Measurements from ENCODE around the gene ZNF124. TPM values are rescaled to one million over a fixed set of nuclear protein-coding genes. Genes with fewer than 3 reads are reported as not detected.
"Not testable (repeated sequence)": the region's sequence is repeated elsewhere in the genome, so short reads cannot be mapped to it uniquely, and the experiment has no call there.

Gene ZNF124
- polyA plus RNA-seq, result 1 to 10 TPM; 2.3 to 5.7 (median 2.7) TPM

GRCh38 chr1:247171875-247172563 lies at the start of gene ZNF124:
TSS of gene ZNF124 (minus strand) at chr1:247172020. CDS start at chr1:247171877, 143 bp downstream.
- Mint-ChIP-seq H3K4me1 (peaks cover 26 to 41% of the 10 kb centered on the region in 2 donors), H3K27ac (peak within 1 kb of the TSS in 3 of 6 donors; percentile 2 to 64 (median 57)), H3K4me3 (peak within 1 kb of the TSS in 4 of 5 donors; percentile 18 to 57 (median 26))
- not testable (repeated sequence) for H3K27me3 Mint-ChIP-seq (ENCODE audit: low read depth in 3 of 3); H3K36me3 Mint-ChIP-seq; H3K9me3 Mint-ChIP-seq
- peak in 2 of 3 donors; percentile 24 to 25 for DNase-seq

DNA sequence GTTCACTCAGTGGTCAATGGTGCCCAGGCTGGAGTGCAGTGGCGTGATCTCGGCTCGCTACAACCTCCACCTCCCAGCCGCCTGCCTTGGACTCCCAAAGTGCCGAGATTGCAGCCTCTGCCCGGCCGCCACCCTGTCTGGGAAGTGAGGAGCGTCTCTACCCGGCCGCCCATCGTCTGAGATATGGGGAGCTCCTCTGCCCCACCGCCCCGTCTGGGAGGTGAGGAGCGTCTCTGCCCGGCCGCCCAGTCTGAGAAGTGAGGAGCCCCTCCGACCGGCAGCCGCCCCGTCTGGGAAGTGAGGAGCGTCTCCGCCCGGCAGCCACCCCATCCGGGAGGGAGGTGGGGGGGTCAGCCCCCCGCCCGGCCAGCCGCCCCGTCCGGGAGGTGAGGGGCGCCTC lies 48.5 kb upstream of the ZNF124 start:
- Mint-ChIP-seq H3K9me3 (peaks cover 5 to 13% (median 9%) of the 10 kb centered on the region in 6 donors), H3K27me3 (ENCODE audit: low read depth in 3 of 3) (peaks cover 12 to 17% (median 14%) of the 10 kb centered on the region in 3 donors), H3K36me3 (peaks cover 0 to 23% (median 3%) of the 10 kb centered on the region in 3 donors)
- not testable (repeated sequence) for H3K4me3 Mint-ChIP-seq, DNase-seq, H3K4me1 Mint-ChIP-seq, H3K27ac Mint-ChIP-seq

GRCh38 chr1:247218121-247218651 lies 46.4 kb upstream of the ZNF124 start:
- H3K27ac Mint-ChIP-seq, result no peak overlapping the region
- DNase-seq, result no peak
- H3K4me3 Mint-ChIP-seq, result no peak overlapping the region
- H3K27me3 Mint-ChIP-seq (ENCODE audit: low read depth in 3 of 3), result peaks cover 6 to 12% (median 10%) of the 10 kb centered on the region in 3 donors
- no peaks in the 10 kb centered on the region for H3K9me3 Mint-ChIP-seq
- H3K36me3 Mint-ChIP-seq, result peaks cover 0 to 8% (median 3%) of the 10 kb centered on the region in 3 donors
- H3K4me1 Mint-ChIP-seq, result no peaks in the 10 kb centered on the region

DNA sequence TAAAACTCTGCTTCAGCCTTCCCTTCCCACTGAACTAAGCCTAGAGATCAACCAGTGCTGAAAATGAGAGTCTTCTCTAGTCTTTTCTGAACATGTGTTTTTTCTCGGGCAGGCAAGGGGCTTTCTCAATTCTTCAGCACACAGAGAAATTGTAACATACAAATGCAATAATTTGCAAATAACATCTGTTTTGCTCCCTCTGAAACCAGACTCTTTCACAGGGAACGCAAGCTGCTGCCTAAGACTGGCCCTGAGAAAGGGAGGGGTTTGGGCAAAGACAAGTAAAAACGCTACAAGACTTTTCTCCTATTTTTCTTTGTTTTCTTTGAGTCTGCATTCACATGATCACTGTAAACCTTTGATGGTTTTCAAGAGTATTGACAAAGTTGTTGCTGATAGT lies 44.4 kb upstream of the ZNF124 start:
- H3K36me3 Mint-ChIP-seq, result peaks cover 0 to 3% (median under 1%) of the 10 kb centered on the region in 3 donors
- H3K4me3 Mint-ChIP-seq, result no peak overlapping the region
- H3K9me3 Mint-ChIP-seq, result no peaks in the 10 kb centered on the region
- H3K4me1 Mint-ChIP-seq, result peaks cover 5 to 10% of the 10 kb centered on the region in 2 donors
- peaks cover 4 to 6% (median 5%) of the 10 kb centered on the region in 3 donors for H3K27me3 Mint-ChIP-seq (ENCODE audit: low read depth in 3 of 3)
- no peak overlapping the region for H3K27ac Mint-ChIP-seq
- no peak for DNase-seq

DNA sequence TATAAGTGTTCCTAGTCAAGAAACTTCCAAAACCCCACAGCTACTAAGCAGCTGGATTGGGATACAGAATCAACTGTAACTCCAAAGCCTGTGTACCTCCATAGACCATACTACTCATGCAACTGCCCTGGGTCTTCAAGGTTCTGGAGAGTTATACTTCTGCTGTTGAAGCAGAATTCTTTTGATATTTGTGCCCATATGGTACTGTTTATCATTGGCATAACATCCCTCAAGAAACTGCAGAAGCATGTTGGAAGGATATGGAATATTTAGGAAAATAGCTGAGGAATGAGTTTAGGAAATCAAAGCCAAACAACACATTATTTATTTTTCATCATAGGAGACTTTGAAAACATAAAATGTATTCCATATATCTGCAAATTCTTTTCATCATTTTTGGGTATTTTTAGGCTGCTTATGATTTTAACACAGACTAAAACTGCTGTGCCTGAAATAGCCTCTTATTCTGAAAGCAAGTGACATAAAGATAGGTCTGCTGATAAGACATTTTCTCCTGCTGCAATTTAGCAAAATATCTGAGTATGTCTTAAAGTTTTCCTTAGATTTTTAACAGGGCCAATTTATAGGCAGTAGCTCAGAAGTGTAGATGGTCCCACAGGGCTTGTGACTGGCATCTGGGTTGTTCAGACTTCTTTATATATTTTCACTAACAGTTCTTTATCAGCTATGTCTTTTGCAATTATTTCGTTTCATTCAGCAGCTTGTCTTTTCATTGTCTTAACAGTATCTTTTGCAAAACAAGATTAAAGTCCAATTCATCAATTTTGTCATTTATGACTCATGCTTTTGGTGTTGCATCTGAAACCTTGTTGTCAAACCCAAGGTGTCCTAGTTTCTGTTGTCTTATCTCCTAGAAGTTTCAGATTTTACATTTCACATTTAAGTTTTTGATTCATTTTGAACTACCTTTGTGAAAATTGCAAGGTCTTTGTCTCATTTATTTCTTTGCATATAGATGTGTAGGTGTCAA lies 41.1 kb upstream of the ZNF124 start:
- H3K4me3 Mint-ChIP-seq, result no peak overlapping the region
- H3K27ac Mint-ChIP-seq, result peak overlapping the region in 2 of 6 donors; percentile 31 to 80
- no peaks in the 10 kb centered on the region for H3K9me3 Mint-ChIP-seq
- H3K4me1 Mint-ChIP-seq, result peaks cover 31 to 43% of the 10 kb centered on the region in 2 donors
- DNase-seq, result no peak
- peaks cover 7 to 14% (median 8%) of the 10 kb centered on the region in 3 donors for H3K27me3 Mint-ChIP-seq (ENCODE audit: low read depth in 3 of 3)
- H3K36me3 Mint-ChIP-seq, result peaks cover 0 to 1% (median under 1%) of the 10 kb centered on the region in 3 donors

DNA sequence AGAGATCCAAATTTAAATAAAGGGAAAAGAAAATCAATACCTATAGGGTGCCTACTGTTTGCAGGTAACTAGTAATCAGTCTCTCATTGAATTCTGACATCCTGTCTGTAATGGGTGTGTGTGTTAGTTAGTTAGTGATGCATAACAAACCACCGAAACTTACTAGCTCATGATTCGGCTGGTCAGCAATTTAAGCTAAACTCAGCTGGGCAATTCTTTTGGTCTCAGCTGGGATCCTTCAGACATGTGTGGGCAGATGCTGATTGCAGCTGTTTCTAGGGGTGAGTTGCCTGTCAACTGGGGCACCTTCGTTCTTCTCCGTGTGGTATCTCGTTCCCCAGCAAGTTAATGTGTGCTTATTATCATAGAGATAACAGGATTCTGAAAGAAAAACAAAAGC lies 40.2 kb upstream of the ZNF124 start:
- peaks cover 0 to 5% (median 0%) of the 10 kb centered on the region in 3 donors for H3K36me3 Mint-ChIP-seq
- no peaks in the 10 kb centered on the region for H3K9me3 Mint-ChIP-seq
- H3K4me3 Mint-ChIP-seq, result peak overlapping the region in 2 of 5 donors; percentile 38 to 42
- no peak for DNase-seq
- H3K4me1 Mint-ChIP-seq, result peaks cover 40 to 52% of the 10 kb centered on the region in 2 donors
- peaks cover 5 to 14% (median 8%) of the 10 kb centered on the region in 3 donors for H3K27me3 Mint-ChIP-seq (ENCODE audit: low read depth in 3 of 3)
- peak overlapping the region; percentile 78 to 98 (median 82) for H3K27ac Mint-ChIP-seq

DNA sequence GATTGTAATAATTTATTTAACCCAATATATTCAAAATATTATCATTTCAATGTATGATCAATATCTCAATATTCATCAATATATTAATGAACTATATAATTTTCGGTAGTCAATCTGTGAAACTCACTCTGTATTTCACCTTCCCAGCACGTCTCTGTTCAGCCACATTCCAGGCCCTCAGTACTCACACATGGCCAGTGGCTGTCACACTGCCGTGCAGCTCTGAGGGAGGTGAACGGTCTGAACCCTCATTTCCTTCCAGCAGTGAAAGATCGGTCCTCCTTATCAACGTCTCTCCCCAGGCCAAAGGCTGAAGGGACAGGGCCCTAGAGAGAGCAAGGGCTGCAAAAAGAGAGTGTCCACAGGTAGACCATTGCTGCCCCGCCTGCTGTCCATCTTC lies 39.5 kb upstream of the ZNF124 start:
- peaks cover 46 to 57% of the 10 kb centered on the region in 2 donors for H3K4me1 Mint-ChIP-seq
- peaks cover 0 to 5% (median 2%) of the 10 kb centered on the region in 3 donors for H3K36me3 Mint-ChIP-seq
- DNase-seq, result no peak
- H3K27me3 Mint-ChIP-seq (ENCODE audit: low read depth in 3 of 3), result peaks cover 4 to 15% (median 5%) of the 10 kb centered on the region in 3 donors
- peak overlapping the region; percentile 78 to 98 (median 82) for H3K27ac Mint-ChIP-seq
- peak overlapping the region in 2 of 5 donors; percentile 38 to 42 for H3K4me3 Mint-ChIP-seq
- H3K9me3 Mint-ChIP-seq, result no peaks in the 10 kb centered on the region

DNA sequence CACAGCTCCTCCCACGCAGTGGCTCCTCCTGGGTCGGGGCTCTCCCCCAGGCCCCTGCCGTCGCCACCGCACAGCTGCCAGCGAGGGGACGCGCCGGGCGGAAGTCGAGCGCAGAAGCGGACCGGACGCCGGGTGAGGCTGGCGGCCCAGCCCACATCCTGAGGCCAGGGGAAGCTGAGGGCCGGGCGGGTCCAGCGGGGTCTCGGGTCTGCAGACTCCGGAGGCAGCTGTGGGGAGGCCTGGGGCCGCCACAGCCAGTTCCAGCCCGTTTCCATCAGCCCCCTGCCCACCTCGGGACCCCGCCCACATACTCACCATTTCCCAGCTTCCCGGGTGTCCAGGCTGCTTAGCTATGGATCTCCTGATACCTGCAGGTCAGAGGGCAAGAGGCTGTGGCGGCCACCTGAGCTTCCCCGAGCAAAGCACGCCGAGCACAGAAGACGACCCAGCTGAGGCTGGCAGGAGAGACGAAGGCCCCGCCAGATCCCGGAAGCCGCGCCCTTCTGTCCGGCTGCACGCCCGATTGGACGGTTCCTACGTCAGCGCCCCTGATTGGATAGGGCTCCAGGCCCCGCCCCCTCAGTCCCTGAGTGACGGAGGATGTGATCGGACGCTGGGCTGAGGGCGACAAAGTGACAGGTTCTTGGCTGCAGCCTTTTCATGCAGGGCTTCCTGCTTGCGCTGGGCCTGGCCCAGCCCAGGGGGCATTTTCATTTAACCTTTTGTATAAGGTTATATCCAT lies 38.7 kb upstream of the ZNF124 start:
- H3K27me3 Mint-ChIP-seq (ENCODE audit: low read depth in 3 of 3), result peaks cover 5 to 15% (median 5%) of the 10 kb centered on the region in 3 donors
- peaks cover 53 to 65% of the 10 kb centered on the region in 2 donors for H3K4me1 Mint-ChIP-seq
- peak overlapping the region; percentile 95 to 98 (median 96) for H3K4me3 Mint-ChIP-seq
- H3K36me3 Mint-ChIP-seq, result peaks cover 4 to 9% (median 8%) of the 10 kb centered on the region in 3 donors
- no peaks in the 10 kb centered on the region for H3K9me3 Mint-ChIP-seq
- peak; percentile 95 to 96 (median 95) for DNase-seq
- peak overlapping the region; percentile 94 to 98 (median 96) for H3K27ac Mint-ChIP-seq

DNA sequence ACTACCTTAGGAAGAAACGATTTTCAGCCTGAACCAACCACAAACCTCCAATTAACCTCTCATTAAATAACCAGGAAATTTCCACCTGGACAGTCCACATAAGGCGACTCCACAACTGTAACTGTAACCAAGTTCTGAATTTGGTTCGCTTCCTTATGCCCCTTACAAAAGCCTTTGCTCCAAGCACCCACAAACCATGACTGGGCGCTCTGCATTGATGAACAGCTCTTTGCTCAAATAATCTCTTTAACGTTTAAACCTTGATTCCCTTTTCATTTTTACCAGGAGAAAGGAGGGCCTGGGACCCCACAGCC lies 38.2 kb upstream of the ZNF124 start:
- Mint-ChIP-seq H3K4me1 (peaks cover 59 to 70% of the 10 kb centered on the region in 2 donors), H3K27ac (peak overlapping the region; percentile 94 to 98 (median 95)), H3K4me3 (peak overlapping the region; percentile 95 to 98 (median 96)), H3K27me3 (ENCODE audit: low read depth in 3 of 3) (peaks cover 3 to 19% (median 10%) of the 10 kb centered on the region in 3 donors), H3K9me3 (no peaks in the 10 kb centered on the region), H3K36me3 (peaks cover 4 to 9% (median 8%) of the 10 kb centered on the region in 3 donors)
- DNase-seq, result no peak

- Mint-ChIP-seq H3K36me3 (peaks cover 4 to 9% (median 8%) of the 10 kb centered on the region in 3 donors), H3K4me3 (peak overlapping the region; percentile 95 to 98 (median 96)), H3K27ac (peak overlapping the region; percentile 94 to 98 (median 95)), H3K4me1 (peaks cover 65 to 76% of the 10 kb centered on the region in 2 donors), H3K27me3 (ENCODE audit: low read depth in 3 of 3) (peaks cover 3 to 21% (median 10%) of the 10 kb centered on the region in 3 donors), H3K9me3 (no peaks in the 10 kb centered on the region)
- DNase-seq, result no peak
Observed at GRCh38 chr1:247209396-247209795, 37.6 kb upstream of the ZNF124 start.

DNA sequence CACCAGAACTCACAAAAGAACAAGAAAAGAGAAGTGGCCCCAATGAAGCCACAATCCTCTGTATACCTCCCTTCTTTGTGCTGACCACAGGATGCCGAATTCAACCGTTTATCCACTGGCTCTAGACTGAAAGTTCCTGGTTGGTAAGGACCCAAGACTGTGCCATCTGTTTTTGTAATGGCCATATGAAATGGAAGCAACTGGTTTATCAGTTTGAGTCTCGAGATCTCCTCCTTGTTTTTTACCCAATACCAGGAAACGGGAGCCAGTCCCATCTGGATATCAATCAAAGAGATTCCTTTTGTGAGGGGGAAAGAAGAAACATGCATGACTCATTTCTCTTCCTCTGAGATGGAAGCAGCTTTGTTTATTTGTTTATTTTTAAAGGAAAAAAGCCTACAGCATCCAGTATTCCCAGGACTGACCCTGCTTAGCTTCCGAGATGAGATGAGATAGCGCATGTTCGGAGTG lies 32.4 kb upstream of the ZNF124 start:
- Mint-ChIP-seq H3K36me3 (peaks cover 25 to 41% (median 25%) of the 10 kb centered on the region in 3 donors), H3K4me1 (peaks cover 83 to 94% of the 10 kb centered on the region in 2 donors), H3K9me3 (no peaks in the 10 kb centered on the region), H3K27me3 (ENCODE audit: low read depth in 3 of 3) (peaks cover 0 to 9% (median 9%) of the 10 kb centered on the region in 3 donors), H3K4me3 (peak overlapping the region in 2 of 5 donors; percentile 25 to 43), H3K27ac (peak overlapping the region; percentile 60 to 85 (median 80))
- DNase-seq, result no peak

DNA sequence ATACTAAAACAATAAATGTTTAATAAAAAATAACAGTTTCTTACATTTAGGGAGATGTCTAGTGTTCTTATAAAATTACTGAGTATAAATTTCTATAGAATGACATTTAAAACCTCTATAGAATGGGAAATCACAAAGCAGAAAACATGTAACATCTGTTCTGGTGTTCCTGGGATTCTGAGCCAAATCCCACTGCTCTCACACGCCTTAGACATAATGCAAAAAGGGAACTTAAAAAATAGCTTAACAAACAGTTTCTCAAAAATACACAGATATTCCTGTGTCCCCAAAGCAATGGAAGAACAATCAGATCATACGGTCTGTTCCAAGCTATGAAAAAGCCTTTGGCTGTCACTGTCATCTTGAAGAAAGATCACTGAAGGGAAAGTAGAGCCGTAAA lies 27.0 kb upstream of the ZNF124 start:
- Mint-ChIP-seq H3K4me1 (peaks cover 30 to 55% of the 10 kb centered on the region in 2 donors), H3K27ac (peak overlapping the region in 3 of 6 donors; percentile 48 to 53 (median 50)), H3K27me3 (ENCODE audit: low read depth in 3 of 3) (peaks cover 0 to 4% (median 2%) of the 10 kb centered on the region in 3 donors), H3K9me3 (peaks cover 1 to 10% (median 5%) of the 10 kb centered on the region in 6 donors), H3K36me3 (peaks cover 51 to 81% (median 66%) of the 10 kb centered on the region in 3 donors), H3K4me3 (no peak overlapping the region)
- DNase-seq, result no peak
